ENCODE measurements around the gene DUSP6. TPM values are rescaled to one million over a fixed set of nuclear protein-coding genes. Genes with fewer than 3 reads are reported as not detected.

Gene DUSP6
- total and polyA plus RNA-seq, 10 of the 15 experiments (the other 5 are each of a cell fraction or from before 2014, with no cell fraction given), result 0.02 to 0.69 (median 0.07) TPM; not detected in 1

- no peak overlapping the region for H3K4me3 ChIP-seq
- no peaks in the 10 kb centered on the region for H4K20me1 ChIP-seq (ENCODE audit: control insufficient read depth, insufficient read depth)
- no peak overlapping the region for H2AFZ ChIP-seq (ENCODE audit: control insufficient read depth, low read depth, low read length)
- RAD21 ChIA-PET (ENCODE audit: unreplicated experiment), result no interaction called here
- H3K4me1 ChIP-seq (ENCODE audit: control insufficient read depth, insufficient read depth, low read length), result no peaks in the 10 kb centered on the region
- no peak for DNase-seq (ENCODE audit: low read depth, low spot score)
- H3K27ac ChIP-seq (ENCODE audit: control insufficient read depth, insufficient read depth), result no peak overlapping the region
- H3K27me3 ChIP-seq (replicated peaks in 1 of 2; ENCODE audit: control insufficient read depth in 2 of 2, insufficient read depth in 2 of 2, low read length in 1 of 2), result peaks cover 0 to 6% of the 10 kb centered on the region in 2 experiments; a peak in 3 of 4 replicates
- in situ Hi-C loops (cut with MboI), result no loop called here
- no peaks in the 10 kb centered on the region for H3K36me3 ChIP-seq (ENCODE audit: control insufficient read depth in 2 of 2, insufficient read depth in 2 of 2, low read length in 1 of 2)
- WGBS (ENCODE audit: insufficient coverage, insufficient replicate concordance, low lambda C conversion rate, missing lambda C conversion rate), result 61% methylated on average over 3 of the region's 3 CpGs
- H3K9ac ChIP-seq (ENCODE audit: control insufficient read depth, insufficient read depth, low read length), result no peak overlapping the region
- intact Hi-C loops (cut with micrococcal nuclease; ENCODE audit: unreplicated experiment), result no loop called here
- CTCF ChIA-PET, result interaction anchor here (1.2 kb wide), 1 partner anchor 47 kb away, joined by 3 read pairs; no protein-coding TSS in a partner anchor
- H3K9me3 ChIP-seq (replicated peaks; ENCODE audit: control insufficient read depth, insufficient read depth, low read length), result no peaks in the 10 kb centered on the region
- no peak for ATAC-seq
- no peak overlapping the region for H3K4me2 ChIP-seq (ENCODE audit: control insufficient read depth, insufficient read depth)
- BruUV-seq (replicated peaks), result no TSS peak
- SMC1A ChIA-PET (ENCODE audit: uncharacterized antibody, unreplicated experiment), result no interaction called here
- H3K79me2 ChIP-seq (ENCODE audit: control insufficient read depth, insufficient read depth, low read length), result no peaks in the 10 kb centered on the region
- POLR2A ChIA-PET, result no interaction called here
- FAIRE-seq, result no peak
- TF ChIP-seq PBX3 (IDR thresholded peaks at IDR 0.05; ENCODE audit: insufficient replicate concordance, low read depth, low read length) (no peak), POU2F2 (IDR thresholded peaks at IDR 0.05; ENCODE audit: borderline replicate concordance, low read depth, low read length) (no peak), IKZF2 (IDR thresholded peaks at IDR 0.05) (no peak), MYB (IDR thresholded peaks at IDR 0.05; ENCODE audit: borderline replicate concordance, low read depth, low read length) (no peak), MYC (IDR thresholded peaks at IDR 0.05; ENCODE audit: insufficient read depth, insufficient read length, insufficient replicate concordance, low read length, severe bottlenecking) (no peak), RB1 (IDR thresholded peaks at IDR 0.05; ENCODE audit: borderline replicate concordance) (no peak), JUND (IDR thresholded peaks at IDR 0.05; ENCODE audit: low read depth, low read length) (no peak)
- TF ChIP-seq, protein P1, sequence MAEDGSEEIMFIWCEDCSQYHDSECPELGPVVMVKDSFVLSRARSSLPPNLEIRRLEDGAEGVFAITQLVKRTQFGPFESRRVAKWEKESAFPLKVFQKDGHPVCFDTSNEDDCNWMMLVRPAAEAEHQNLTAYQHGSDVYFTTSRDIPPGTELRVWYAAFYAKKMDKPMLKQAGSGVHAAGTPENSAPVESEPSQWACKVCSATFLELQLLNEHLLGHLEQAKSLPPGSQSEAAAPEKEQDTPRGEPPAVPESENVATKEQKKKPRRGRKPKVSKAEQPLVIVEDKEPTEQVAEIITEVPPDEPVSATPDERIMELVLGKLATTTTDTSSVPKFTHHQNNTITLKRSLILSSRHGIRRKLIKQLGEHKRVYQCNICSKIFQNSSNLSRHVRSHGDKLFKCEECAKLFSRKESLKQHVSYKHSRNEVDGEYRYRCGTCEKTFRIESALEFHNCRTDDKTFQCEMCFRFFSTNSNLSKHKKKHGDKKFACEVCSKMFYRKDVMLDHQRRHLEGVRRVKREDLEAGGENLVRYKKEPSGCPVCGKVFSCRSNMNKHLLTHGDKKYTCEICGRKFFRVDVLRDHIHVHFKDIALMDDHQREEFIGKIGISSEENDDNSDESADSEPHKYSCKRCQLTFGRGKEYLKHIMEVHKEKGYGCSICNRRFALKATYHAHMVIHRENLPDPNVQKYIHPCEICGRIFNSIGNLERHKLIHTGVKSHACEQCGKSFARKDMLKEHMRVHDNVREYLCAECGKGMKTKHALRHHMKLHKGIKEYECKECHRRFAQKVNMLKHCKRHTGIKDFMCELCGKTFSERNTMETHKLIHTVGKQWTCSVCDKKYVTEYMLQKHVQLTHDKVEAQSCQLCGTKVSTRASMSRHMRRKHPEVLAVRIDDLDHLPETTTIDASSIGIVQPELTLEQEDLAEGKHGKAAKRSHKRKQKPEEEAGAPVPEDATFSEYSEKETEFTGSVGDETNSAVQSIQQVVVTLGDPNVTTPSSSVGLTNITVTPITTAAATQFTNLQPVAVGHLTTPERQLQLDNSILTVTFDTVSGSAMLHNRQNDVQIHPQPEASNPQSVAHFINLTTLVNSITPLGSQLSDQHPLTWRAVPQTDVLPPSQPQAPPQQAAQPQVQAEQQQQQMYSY (CRISPR knock-in tag; IDR thresholded peaks at IDR 0.05), result no peak
Measured at GRCh38 chr12:89323568-89324218, 28.6 kb downstream of the DUSP6 start.
